Lower lobe of right lung (tissue), 2 donors: ENCODE results near the gene FRMPD4. TPM values are rescaled to one million over a fixed set of nuclear protein-coding genes. Genes with fewer than 3 reads are reported as not detected.

Experiments
- ATAC-seq, 2 donors: fragments of 200-7000 bp; cut with Tn5 transposase; one replicate each; pipeline ENCODE4 v1.9.1; 2020 to 2022; ENCODE audit warnings: mild to moderate bottlenecking in 2 of 2, moderate library complexity in 2 of 2
- DNase-seq: peaks from one replicate; pipeline ENCODE4 v3.0.0-alpha.2; 2020
- H3K27ac ChIP-seq: fragments of 200-600 bp; one replicate; pipeline ENCODE4 v1.8.0; 2022
- H3K27me3 ChIP-seq: fragments of 200-600 bp; one replicate; pipeline ENCODE4 v1.8.0; 2022; ENCODE audit warnings: low read depth
- H3K36me3 ChIP-seq: fragments of 200-600 bp; one replicate; pipeline ENCODE4 v1.8.0; 2022; ENCODE audit warnings: mild to moderate bottlenecking
- H3K4me1 ChIP-seq: fragments of 200-600 bp; one replicate; pipeline ENCODE4 v1.8.0; 2022
- H3K4me3 ChIP-seq: fragments of 200-600 bp; one replicate; pipeline ENCODE4 v1.8.0; 2022; ENCODE audit warnings: mild to moderate bottlenecking
- H3K9me3 ChIP-seq: fragments of 200-600 bp; one replicate; pipeline ENCODE4 v1.8.0; 2022
- intact Hi-C: fragments of 100-400 bp; cut with DNase I; formaldehyde crosslinking; loops from one replicate; pipeline ENCODE4 v1.11.0; 2022
- total RNA-seq: library from RNA; stranded (reverse); fragmentation: NEBNext Ultra II Directional; extraction: Animal tissue kit (Norgen Biotek cat#: 25700); gene quantifications from one replicate; pipeline ENCODE4 v1.2.1, GENCODE V29; 2021
- TF ChIP-seq, protein P1 (sequence below): fragments of 200-600 bp; IDR thresholded peaks from one replicate; pipeline ENCODE4 v1.8.0; 2022; ENCODE audit warnings: antibody characterized with exemption, mild to moderate bottlenecking
- donor health status: DM: no; HTN: yes; CAD: no; lungs with severe emphysema.

FRMPD4 gene
- total RNA-seq, 1 donor from 2014 or later = 0.15 TPM

DNA sequence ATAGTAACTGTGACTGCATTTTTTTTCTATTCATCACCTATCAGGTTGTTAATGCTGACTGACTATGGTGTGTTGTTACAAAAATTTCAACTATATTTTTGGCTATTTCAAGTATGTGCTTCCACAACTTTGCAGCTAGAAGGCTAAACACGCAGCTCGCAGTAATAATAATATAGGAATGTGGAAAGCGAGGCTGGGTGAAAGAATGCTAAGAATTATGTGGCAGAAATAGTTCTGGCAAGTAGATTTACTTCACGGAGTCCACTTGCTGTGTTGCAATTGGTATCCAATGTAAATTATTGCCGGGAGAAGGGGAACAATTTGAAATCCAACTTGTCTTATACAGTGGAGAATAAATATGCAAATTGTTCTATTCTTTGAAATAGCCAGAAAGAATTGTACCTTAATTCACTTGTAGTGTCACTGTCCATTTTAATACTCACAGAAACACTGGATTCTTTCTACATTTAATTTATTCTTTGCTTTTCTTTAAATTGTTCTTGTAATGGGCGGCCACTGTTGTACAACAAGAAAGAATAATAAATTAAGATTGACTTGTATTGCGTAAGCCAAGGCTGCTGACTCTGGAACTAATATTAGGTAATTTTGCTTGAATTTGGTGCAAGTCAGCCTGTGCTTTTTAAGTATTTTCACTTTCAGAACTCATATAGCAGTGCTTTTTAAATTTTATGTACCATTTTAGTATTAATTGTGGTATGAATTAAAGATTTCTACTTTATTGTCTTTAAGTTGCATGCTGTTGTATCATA is 154.9 kb downstream of the FRMPD4 start:
- H3K27me3 ChIP-seq = no peaks in the 10 kb centered on the region
- H3K9me3 ChIP-seq = no peaks in the 10 kb centered on the region
- no peak overlapping the region for H3K27ac ChIP-seq
- H3K4me3 ChIP-seq = no peak overlapping the region
- no peaks in the 10 kb centered on the region for H3K36me3 ChIP-seq
- DNase-seq (no peak), ATAC-seq (no peak)
- intact Hi-C loops = no loop called here
- H3K4me1 ChIP-seq = no peaks in the 10 kb centered on the region
- TF ChIP-seq, protein P1, sequence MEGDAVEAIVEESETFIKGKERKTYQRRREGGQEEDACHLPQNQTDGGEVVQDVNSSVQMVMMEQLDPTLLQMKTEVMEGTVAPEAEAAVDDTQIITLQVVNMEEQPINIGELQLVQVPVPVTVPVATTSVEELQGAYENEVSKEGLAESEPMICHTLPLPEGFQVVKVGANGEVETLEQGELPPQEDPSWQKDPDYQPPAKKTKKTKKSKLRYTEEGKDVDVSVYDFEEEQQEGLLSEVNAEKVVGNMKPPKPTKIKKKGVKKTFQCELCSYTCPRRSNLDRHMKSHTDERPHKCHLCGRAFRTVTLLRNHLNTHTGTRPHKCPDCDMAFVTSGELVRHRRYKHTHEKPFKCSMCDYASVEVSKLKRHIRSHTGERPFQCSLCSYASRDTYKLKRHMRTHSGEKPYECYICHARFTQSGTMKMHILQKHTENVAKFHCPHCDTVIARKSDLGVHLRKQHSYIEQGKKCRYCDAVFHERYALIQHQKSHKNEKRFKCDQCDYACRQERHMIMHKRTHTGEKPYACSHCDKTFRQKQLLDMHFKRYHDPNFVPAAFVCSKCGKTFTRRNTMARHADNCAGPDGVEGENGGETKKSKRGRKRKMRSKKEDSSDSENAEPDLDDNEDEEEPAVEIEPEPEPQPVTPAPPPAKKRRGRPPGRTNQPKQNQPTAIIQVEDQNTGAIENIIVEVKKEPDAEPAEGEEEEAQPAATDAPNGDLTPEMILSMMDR = no peak

DNA sequence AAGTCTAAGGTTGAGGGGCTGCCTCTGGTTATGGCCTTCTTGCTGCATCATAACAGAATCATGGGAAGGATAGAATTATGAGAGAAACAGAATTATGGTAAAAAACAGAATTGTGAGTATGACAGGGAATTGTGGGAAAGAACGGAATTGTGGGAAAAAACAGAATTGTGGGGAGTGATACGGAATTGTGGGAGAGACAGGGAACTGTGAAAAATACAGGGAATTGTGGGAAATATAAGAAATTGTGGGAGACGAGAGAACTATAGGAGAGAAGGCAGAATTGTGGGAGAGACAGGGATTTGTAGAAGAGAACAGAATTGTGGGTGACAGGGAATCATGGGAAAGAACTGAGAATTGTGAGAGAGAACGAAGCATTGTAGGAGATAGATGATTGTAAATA is 159.1 kb downstream of the FRMPD4 start:
- no peaks in the 10 kb centered on the region for H3K36me3 ChIP-seq
- intact Hi-C loops = no loop called here
- ATAC-seq (no peak), DNase-seq (no peak)
- H3K27ac ChIP-seq = no peak overlapping the region
- H3K4me3 ChIP-seq = no peak overlapping the region
- H3K4me1 ChIP-seq = no peaks in the 10 kb centered on the region
- no peaks in the 10 kb centered on the region for H3K27me3 ChIP-seq
- TF ChIP-seq, protein P1 = no peak
- no peaks in the 10 kb centered on the region for H3K9me3 ChIP-seq

DNA sequence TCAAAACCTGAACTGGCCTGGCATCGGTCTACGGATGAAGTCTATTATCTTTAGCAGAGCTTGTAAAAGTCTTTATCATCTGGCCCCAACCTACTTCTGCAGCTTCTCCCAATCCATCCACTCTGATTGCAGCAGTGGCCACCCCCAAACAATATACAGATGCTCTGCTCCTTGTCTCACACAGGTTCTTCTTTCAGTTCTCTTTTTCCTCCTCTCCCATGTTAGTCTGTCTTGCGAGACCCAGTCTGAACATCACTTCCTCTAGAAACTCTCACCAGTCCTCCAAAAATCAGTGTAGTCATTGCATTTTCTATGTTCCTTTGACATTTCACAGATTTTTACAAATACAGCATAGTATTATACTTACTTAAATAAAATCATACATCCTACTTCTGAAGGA is 163.0 kb downstream of the FRMPD4 start:
- no peak for DNase-seq
- TF ChIP-seq, protein P1 = no peak
- H3K27ac ChIP-seq = no peak overlapping the region
- no peak overlapping the region for H3K4me3 ChIP-seq
- no peaks in the 10 kb centered on the region for H3K4me1 ChIP-seq
- H3K27me3 ChIP-seq = no peaks in the 10 kb centered on the region
- intact Hi-C loops = no loop called here
- H3K36me3 ChIP-seq = no peaks in the 10 kb centered on the region
- H3K9me3 ChIP-seq = no peaks in the 10 kb centered on the region
- ATAC-seq = no peak

DNA sequence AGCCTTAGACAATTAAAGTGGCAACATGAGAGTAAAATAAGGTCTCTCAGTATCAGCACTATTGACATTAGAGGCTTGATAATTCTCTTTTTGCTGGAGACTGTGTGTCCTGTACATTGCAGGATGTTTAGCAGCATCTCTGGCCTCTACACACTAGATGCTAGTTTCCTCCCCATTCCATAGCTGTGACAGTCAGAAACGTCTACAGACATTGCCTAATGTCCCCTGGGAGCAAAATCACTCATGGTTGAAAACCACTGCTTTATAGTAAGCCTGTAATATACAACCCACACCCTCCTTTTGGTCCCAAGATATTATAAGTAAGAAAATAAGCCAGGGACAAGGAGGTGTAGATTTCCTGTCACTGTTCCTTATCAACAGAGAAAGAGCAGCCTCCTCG is 166.0 kb downstream of the FRMPD4 start:
- H3K4me3 ChIP-seq = no peak overlapping the region
- ATAC-seq (no peak), DNase-seq (no peak)
- TF ChIP-seq, protein P1 = no peak
- no peaks in the 10 kb centered on the region for H3K27me3 ChIP-seq
- H3K4me1 ChIP-seq = no peaks in the 10 kb centered on the region
- intact Hi-C loops = no loop called here
- no peaks in the 10 kb centered on the region for H3K36me3 ChIP-seq
- no peak overlapping the region for H3K27ac ChIP-seq
- no peaks in the 10 kb centered on the region for H3K9me3 ChIP-seq

DNA sequence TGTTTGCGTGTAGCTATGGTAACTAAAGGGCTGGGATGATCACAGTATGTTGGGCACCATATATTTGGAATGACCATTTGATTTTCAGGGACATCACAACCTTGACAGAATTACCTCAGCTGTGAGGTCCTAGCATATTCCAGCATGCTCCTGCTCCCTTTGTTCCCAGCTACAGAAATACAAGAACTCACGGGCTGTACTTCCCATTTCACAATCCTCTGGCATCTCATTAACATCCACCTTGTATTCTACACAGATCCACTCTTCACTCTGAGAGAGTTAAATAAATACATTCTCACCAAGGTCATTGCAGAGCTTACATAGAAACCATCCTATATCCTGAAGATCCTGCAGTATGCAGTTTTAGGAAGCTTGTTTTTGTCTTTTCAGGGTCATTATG is 169.7 kb downstream of the FRMPD4 start:
- TF ChIP-seq, protein P1 = no peak
- Histone ChIP-seq H3K36me3 (no peaks in the 10 kb centered on the region), H3K27ac (no peak overlapping the region), H3K4me1 (no peaks in the 10 kb centered on the region), H3K4me3 (no peak overlapping the region), H3K27me3 (no peaks in the 10 kb centered on the region), H3K9me3 (no peaks in the 10 kb centered on the region)
- no peak for ATAC-seq
- no peak for DNase-seq
- intact Hi-C loops = no loop called here
